Cardiac muscle cell (in vitro differentiated cells and primary cell): ENCODE measurements around the gene NFASC. TPM values are rescaled to one million over a fixed set of nuclear protein-coding genes. Genes with fewer than 3 reads are reported as not detected.

Experiments
- DNase-seq, 2 donors: peaks; one replicate each; pipeline versions ENCODE4 v3.0.0 to v3.0.0-alpha.2; 2010 to 2017; ENCODE audit warnings: low read depth in 1 of 2, low spot score in 1 of 2
- H3K27ac ChIP-seq: fragments of 200-600 bp; sonication (generic); 2 replicates; pipeline ENCODE4 v1.5.1; 2016
- H3K27me3 ChIP-seq: fragments of 200-600 bp; sonication (generic); 2 replicates; pipeline ENCODE4 v1.6.0; 2016; ENCODE audit warnings: control low read depth
- H3K36me3 ChIP-seq: fragments of 200-600 bp; sonication (generic); 2 replicates; pipeline ENCODE4 v1.5.1; 2016; ENCODE audit warnings: control low read depth
- H3K4me1 ChIP-seq: fragments of 200-600 bp; sonication (generic); 2 replicates; pipeline ENCODE4 v1.8.1; 2017; ENCODE audit warnings: low read depth, mild to moderate bottlenecking, mixed run types
- H3K4me3 ChIP-seq: fragments of 200-600 bp; sonication (generic); 2 replicates; pipeline ENCODE4 v1.5.1; 2016; ENCODE audit warnings: mild to moderate bottlenecking
- H3K9me3 ChIP-seq: fragments of 200-600 bp; sonication (generic); 2 replicates; pipeline ENCODE4 v1.5.1; 2017; ENCODE audit warnings: low read depth, mild to moderate bottlenecking, control low read depth
- CTCF ChIP-seq: IDR thresholded peaks from 2 replicates; pipeline ENCODE4 v1.5.1; 2012; ENCODE audit warnings: low read depth, mild to moderate bottlenecking, low read length
- polyA plus RNA-seq: library from polyadenylated mRNA; unstranded; fragments of >200 nt; fragmentation: Nextera tagmentation; extraction: Ambion mirVana; gene quantifications from 2 replicates; pipeline ENCODE4 v1.2.1, GENCODE V29; 2016
- total RNA-seq: library from RNA; depleted of rRNA; stranded (reverse); fragments of >200 nt; gene quantifications from 2 replicates; pipeline ENCODE4 v1.2.3, GENCODE V29; 2016

The NFASC gene
- total and polyA plus RNA-seq, 2 experiments from 2014 or later: 0.63 TPM; not detected in 1

- Histone ChIP-seq H3K27me3 (peaks cover 10% of the 10 kb centered on the region), H3K9me3 (no peaks in the 10 kb centered on the region), H3K4me3 (no peak overlapping the region), H3K27ac (no peak overlapping the region), H3K4me1 (no peaks in the 10 kb centered on the region), H3K36me3 (no peaks in the 10 kb centered on the region)
- TF ChIP-seq CTCF: no peak
- DNase-seq: no peak
Measured at GRCh38 chr1:204968135-204968534, 97.5 kb downstream of the NFASC start.

GRCh38 chr1:204968951-204969350 is 98.3 kb downstream of the NFASC start:
- H3K27ac ChIP-seq: no peak overlapping the region
- H3K4me3 ChIP-seq: no peak overlapping the region
- peaks cover 18% of the 10 kb centered on the region for H3K27me3 ChIP-seq
- no peaks in the 10 kb centered on the region for H3K4me1 ChIP-seq
- no peaks in the 10 kb centered on the region for H3K9me3 ChIP-seq
- DNase-seq: no peak
- H3K36me3 ChIP-seq: no peaks in the 10 kb centered on the region
- no peak for TF ChIP-seq CTCF

- Histone ChIP-seq H3K9me3 (no peaks in the 10 kb centered on the region), H3K27me3 (peaks cover 20% of the 10 kb centered on the region), H3K36me3 (no peaks in the 10 kb centered on the region), H3K4me3 (no peak overlapping the region), H3K27ac (no peak overlapping the region), H3K4me1 (no peaks in the 10 kb centered on the region)
- no peak for TF ChIP-seq CTCF
- no peak for DNase-seq
Measured at GRCh38 chr1:204970937-204971336, 100.3 kb downstream of the NFASC start.

- no peak overlapping the region for H3K27ac ChIP-seq
- no peaks in the 10 kb centered on the region for H3K4me1 ChIP-seq
- peak in 1 of 2 donors; percentile 75 for DNase-seq
- TF ChIP-seq CTCF: no peak
- H3K36me3 ChIP-seq: no peaks in the 10 kb centered on the region
- H3K27me3 ChIP-seq: peaks cover 17% of the 10 kb centered on the region
- H3K4me3 ChIP-seq: no peak overlapping the region
- H3K9me3 ChIP-seq: no peaks in the 10 kb centered on the region
Measured at GRCh38 chr1:204971517-204972336, 101.1 kb downstream of the NFASC start.

GRCh38 chr1:204972426-204972825 is 101.8 kb downstream of the NFASC start:
- H3K4me1 ChIP-seq: no peaks in the 10 kb centered on the region
- peaks cover 17% of the 10 kb centered on the region for H3K27me3 ChIP-seq
- H3K4me3 ChIP-seq: no peak overlapping the region
- no peak overlapping the region for H3K27ac ChIP-seq
- TF ChIP-seq CTCF: no peak
- no peaks in the 10 kb centered on the region for H3K36me3 ChIP-seq
- no peaks in the 10 kb centered on the region for H3K9me3 ChIP-seq
- DNase-seq: no peak
